ENCODE measurements around the gene GALNTL6.
"Not testable (repeated sequence)": the region's sequence is repeated elsewhere in the genome, so short reads cannot be mapped to it uniquely, and the experiment has no call there.

The GALNTL6 gene

GRCh38 chr4:173039617-173040577 is 1226.7 kb downstream of the GALNTL6 start:
- no peak for DNase-seq (ENCODE audit: low read depth)
- no peak overlapping the region for H3K4me3 ChIP-seq (ENCODE audit: control insufficient read depth, low read depth, low read length)
- TF ChIP-seq, protein P1, sequence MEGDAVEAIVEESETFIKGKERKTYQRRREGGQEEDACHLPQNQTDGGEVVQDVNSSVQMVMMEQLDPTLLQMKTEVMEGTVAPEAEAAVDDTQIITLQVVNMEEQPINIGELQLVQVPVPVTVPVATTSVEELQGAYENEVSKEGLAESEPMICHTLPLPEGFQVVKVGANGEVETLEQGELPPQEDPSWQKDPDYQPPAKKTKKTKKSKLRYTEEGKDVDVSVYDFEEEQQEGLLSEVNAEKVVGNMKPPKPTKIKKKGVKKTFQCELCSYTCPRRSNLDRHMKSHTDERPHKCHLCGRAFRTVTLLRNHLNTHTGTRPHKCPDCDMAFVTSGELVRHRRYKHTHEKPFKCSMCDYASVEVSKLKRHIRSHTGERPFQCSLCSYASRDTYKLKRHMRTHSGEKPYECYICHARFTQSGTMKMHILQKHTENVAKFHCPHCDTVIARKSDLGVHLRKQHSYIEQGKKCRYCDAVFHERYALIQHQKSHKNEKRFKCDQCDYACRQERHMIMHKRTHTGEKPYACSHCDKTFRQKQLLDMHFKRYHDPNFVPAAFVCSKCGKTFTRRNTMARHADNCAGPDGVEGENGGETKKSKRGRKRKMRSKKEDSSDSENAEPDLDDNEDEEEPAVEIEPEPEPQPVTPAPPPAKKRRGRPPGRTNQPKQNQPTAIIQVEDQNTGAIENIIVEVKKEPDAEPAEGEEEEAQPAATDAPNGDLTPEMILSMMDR (conservative IDR thresholded peaks at IDR 0.05; ENCODE audit: control insufficient read depth, insufficient read depth, low read depth, low read length), result no peak

DNA sequence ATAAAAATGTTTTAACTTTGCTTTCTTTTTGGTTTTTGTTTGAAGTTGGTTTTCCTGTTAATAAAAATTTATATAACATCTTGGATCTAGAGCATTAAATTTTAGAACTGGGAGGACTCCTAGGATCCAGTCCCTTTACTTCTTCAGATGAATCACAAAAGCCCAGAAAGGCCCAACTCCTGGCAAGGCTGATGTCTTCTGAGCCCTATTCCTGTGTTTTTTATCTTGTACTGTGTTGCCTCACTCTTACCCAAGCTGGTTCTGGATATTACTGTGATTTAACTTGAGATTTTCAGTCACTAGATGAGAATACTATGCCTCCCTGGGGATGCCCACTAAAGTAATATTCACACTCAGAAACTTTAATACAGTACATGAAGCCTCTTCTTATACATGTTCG is 1228.3 kb downstream of the GALNTL6 start:
- no peak for DNase-seq (ENCODE audit: low read depth)
- no peak overlapping the region for H3K4me3 ChIP-seq (ENCODE audit: control insufficient read depth, low read depth, low read length)
- TF ChIP-seq, protein P1 (conservative IDR thresholded peaks at IDR 0.05; ENCODE audit: control insufficient read depth, insufficient read depth, low read depth, low read length), result no peak

- not testable (repeated sequence) for H3K4me3 ChIP-seq (ENCODE audit: control insufficient read depth, low read depth, low read length); DNase-seq (ENCODE audit: low read depth)
Observed at GRCh38 chr4:173042139-173042538, 1228.9 kb downstream of the GALNTL6 start.

GRCh38 chr4:173044340-173044739 is 1231.1 kb downstream of the GALNTL6 start:
- TF ChIP-seq, protein P1 (conservative IDR thresholded peaks at IDR 0.05; ENCODE audit: control insufficient read depth, insufficient read depth, low read depth, low read length), result no peak
- H3K4me3 ChIP-seq (ENCODE audit: control insufficient read depth, low read depth, low read length), result no peak overlapping the region
- no peak for DNase-seq (ENCODE audit: low read depth)

DNA sequence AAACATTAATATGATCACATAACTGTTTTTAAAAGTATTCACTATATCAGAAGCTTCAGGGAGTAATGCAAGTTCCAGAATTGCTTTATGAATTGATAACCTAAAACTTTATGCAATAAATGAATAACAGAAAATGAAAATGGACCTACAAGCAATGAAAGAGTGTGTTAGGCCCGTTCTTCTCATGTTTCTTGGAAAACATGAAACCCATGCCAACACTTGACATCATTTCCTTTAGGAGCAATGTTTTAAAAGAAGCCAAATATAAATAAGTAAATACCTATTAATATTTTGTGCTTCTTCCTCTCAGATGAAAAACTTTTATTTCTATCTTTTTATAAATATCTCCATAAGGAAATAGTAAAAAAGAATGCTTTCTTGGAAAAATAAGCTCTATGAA is 1232.4 kb downstream of the GALNTL6 start:
- TF ChIP-seq, protein P1 (conservative IDR thresholded peaks at IDR 0.05; ENCODE audit: control insufficient read depth, insufficient read depth, low read depth, low read length), result no peak
- no peak for DNase-seq (ENCODE audit: low read depth)
- no peak overlapping the region for H3K4me3 ChIP-seq (ENCODE audit: control insufficient read depth, low read depth, low read length)

GRCh38 chr4:173046144-173046543 is 1232.9 kb downstream of the GALNTL6 start:
- TF ChIP-seq, protein P1 (conservative IDR thresholded peaks at IDR 0.05; ENCODE audit: control insufficient read depth, insufficient read depth, low read depth, low read length), result no peak
- DNase-seq (ENCODE audit: low read depth), result no peak
- no peak overlapping the region for H3K4me3 ChIP-seq (ENCODE audit: control insufficient read depth, low read depth, low read length)

DNA sequence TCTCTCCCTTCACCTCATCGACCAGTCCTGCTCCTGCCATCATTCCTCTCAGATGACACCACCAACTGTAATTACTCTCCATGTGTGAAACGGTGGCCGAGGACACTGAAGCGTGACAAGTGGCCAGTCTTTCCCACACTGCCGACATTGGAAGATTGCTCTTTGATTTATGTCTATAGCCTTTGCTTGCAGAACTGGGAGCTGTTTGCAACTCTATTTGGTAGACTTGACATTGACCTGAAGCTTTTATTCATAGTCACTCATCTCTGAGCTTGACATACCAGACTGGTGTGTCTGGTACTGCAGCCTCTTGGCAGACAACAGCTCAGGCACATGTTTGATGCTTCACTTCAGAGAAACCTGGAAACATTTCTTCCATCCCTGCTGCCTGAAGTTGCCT is 1233.6 kb downstream of the GALNTL6 start:
- DNase-seq (ENCODE audit: low read depth), result no peak
- TF ChIP-seq, protein P1 (conservative IDR thresholded peaks at IDR 0.05; ENCODE audit: control insufficient read depth, insufficient read depth, low read depth, low read length), result no peak
- no peak overlapping the region for H3K4me3 ChIP-seq (ENCODE audit: control insufficient read depth, low read depth, low read length)
